ENCODE data around the gene ZNF557.

Gene ZNF557

DNA sequence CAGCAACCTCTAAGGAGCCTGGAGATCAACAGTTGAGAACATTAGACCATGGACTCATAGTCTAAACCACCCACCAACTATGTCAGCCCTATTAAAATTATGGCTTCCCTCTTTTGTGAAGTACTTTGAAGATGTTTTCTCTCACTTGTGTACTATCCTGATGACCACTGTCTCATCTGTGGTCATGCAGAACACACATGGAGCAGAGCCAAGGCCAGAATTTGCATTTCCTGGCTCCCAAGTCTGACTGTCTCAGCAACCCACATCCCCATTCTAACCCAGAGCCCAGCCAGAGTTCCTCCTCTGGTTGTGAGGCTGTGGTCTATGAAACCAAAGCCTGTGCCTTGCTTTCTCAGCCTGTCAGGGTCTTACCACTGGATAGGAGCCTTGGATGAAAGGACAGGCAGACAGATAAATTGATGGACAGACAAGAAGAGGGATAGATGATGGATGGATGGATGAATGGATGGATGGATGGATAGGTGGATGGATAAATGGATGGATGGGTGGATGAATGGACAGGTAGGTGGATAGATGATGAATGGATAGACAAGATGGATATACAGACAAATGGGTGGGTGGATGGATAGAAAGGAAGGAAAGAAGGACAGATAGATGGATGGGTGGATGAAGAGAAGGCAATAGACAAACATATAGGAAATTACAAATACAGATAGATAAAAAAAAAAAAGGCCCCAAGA, 35.4 kb downstream of the ZNF557 start:
- TF ChIP-seq, protein P1, sequence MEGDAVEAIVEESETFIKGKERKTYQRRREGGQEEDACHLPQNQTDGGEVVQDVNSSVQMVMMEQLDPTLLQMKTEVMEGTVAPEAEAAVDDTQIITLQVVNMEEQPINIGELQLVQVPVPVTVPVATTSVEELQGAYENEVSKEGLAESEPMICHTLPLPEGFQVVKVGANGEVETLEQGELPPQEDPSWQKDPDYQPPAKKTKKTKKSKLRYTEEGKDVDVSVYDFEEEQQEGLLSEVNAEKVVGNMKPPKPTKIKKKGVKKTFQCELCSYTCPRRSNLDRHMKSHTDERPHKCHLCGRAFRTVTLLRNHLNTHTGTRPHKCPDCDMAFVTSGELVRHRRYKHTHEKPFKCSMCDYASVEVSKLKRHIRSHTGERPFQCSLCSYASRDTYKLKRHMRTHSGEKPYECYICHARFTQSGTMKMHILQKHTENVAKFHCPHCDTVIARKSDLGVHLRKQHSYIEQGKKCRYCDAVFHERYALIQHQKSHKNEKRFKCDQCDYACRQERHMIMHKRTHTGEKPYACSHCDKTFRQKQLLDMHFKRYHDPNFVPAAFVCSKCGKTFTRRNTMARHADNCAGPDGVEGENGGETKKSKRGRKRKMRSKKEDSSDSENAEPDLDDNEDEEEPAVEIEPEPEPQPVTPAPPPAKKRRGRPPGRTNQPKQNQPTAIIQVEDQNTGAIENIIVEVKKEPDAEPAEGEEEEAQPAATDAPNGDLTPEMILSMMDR (IDR thresholded peaks at IDR 0.05) = no peak
- H3K4me3 Mint-ChIP-seq = no peak overlapping the region
- peaks cover 12% of the 10 kb centered on the region for H3K27me3 Mint-ChIP-seq (ENCODE audit: low read depth, poor library complexity)
- DNase-seq = no peak
- no peaks in the 10 kb centered on the region for H3K36me3 Mint-ChIP-seq (ENCODE audit: low read depth)
- H3K4me1 Mint-ChIP-seq = peaks cover 9% of the 10 kb centered on the region
- no peak overlapping the region for H3K27ac Mint-ChIP-seq
- H3K9me3 Mint-ChIP-seq = no peaks in the 10 kb centered on the region

DNA sequence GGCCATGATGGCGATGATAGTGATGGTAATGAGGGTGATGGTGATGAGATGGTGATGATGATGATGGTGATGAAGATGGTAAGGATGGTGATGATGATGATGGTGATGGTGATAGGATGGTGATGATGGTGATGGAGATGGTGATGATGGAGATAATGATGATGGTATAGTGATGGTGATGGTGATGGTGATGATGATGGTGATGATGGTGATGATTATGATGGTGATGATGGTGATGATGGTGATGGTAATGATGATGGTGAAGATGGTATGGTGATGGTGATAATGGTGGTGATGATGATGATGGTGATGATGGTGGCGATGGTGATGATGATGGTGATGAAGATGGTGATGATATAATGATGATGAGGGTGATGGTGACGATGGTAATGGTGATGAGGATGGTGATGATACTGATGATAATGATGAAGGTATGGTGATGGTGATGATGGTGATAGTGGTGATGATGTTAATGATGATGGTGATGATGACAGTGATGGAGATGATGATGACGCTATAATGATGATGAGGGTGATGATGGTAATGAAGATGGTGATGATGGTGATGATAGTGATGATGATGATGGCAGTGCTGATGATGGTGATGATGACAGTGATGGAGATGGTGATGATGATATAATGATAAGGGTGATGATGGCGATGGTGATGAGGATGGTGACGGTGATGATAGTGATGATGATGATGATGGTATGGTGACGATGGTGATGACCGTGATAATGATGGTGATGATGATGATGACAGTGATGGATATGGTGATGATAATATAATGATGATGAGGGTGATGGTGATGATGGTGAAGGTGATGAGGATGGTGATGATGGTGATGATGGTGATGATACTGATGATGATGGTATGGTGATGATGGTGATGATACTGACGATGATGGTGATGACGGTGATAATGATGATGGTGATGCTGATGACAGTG, 37.5 kb downstream of the ZNF557 start:
- no peaks in the 10 kb centered on the region for H3K4me1 Mint-ChIP-seq
- TF ChIP-seq, protein P1 (IDR thresholded peaks at IDR 0.05) = no peak
- DNase-seq = no peak
- H3K27me3 Mint-ChIP-seq (ENCODE audit: low read depth, poor library complexity) = peaks cover 2% of the 10 kb centered on the region
- H3K27ac Mint-ChIP-seq = no peak overlapping the region
- no peaks in the 10 kb centered on the region for H3K36me3 Mint-ChIP-seq (ENCODE audit: low read depth)
- H3K9me3 Mint-ChIP-seq = no peaks in the 10 kb centered on the region
- no peak overlapping the region for H3K4me3 Mint-ChIP-seq

DNA sequence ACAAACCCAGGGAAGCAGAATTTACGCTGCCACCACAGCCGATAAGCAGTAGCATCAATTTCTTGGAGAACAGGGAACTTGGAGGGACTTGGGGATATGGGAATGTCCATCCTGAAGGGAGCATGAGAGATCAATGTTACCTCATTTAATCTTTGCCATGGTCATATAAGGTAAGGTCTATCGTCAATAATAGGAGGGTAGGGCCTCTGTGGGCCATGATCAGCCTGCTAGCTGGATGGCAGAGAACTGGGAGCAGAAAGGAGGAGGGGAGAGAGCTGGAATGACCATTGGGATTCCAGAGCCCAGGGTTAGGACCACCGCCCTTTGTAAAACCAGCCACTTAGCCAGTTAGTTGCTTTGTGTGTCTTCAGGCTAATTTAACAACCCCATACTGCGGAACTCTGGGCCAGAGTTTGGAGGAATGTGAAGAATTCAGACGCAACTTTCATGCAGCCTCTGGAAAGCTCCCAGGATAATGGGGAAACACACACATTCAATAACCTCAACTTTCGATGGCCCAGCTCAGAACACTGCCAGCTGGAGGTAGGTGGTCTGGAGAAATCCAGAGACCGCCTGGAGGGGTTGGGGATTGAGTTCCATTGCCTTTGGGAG, 40.3 kb downstream of the ZNF557 start:
- DNase-seq = no peak
- Mint-ChIP-seq H3K4me1 (no peaks in the 10 kb centered on the region), H3K9me3 (peaks cover 20% of the 10 kb centered on the region)

GRCh38 chr19:7112675-7113074, 43.2 kb downstream of the ZNF557 start:
- Mint-ChIP-seq H3K36me3 (ENCODE audit: low read depth) (peaks cover 25% of the 10 kb centered on the region), H3K4me1 (no peaks in the 10 kb centered on the region), H3K9me3 (peaks cover 20% of the 10 kb centered on the region), H3K27me3 (ENCODE audit: low read depth, poor library complexity) (no peaks in the 10 kb centered on the region), H3K27ac (no peak overlapping the region), H3K4me3 (no peak overlapping the region)
- TF ChIP-seq, protein P1 (IDR thresholded peaks at IDR 0.05) = no peak
- DNase-seq = no peak

More for the DNA sequence above, 40.3 kb downstream of the ZNF557 start:
- Mint-ChIP-seq H3K4me3 (no peak overlapping the region), H3K27me3 (ENCODE audit: low read depth, poor library complexity) (no peaks in the 10 kb centered on the region), H3K36me3 (ENCODE audit: low read depth) (peaks cover 9% of the 10 kb centered on the region), H3K27ac (no peak overlapping the region)
- TF ChIP-seq, protein P1 (IDR thresholded peaks at IDR 0.05) = no peak

GRCh38 chr19:7113233-7113632, 43.7 kb downstream of the ZNF557 start:
- Mint-ChIP-seq H3K9me3 (peaks cover 20% of the 10 kb centered on the region), H3K4me1 (no peaks in the 10 kb centered on the region)

More at GRCh38 chr19:7113233-7113632, 43.7 kb downstream of the ZNF557 start:
- TF ChIP-seq, protein P1 (IDR thresholded peaks at IDR 0.05) = no peak
- Mint-ChIP-seq H3K4me3 (no peak overlapping the region), H3K36me3 (ENCODE audit: low read depth) (peaks cover 25% of the 10 kb centered on the region), H3K27me3 (ENCODE audit: low read depth, poor library complexity) (no peaks in the 10 kb centered on the region), H3K27ac (no peak overlapping the region)
- DNase-seq = no peak

All from nephron progenitor cell (in vitro differentiated cells).